ENCODE measurements around the gene ACTR10.
"Not testable (repeated sequence)": the region's sequence is repeated elsewhere in the genome, so short reads cannot be mapped to it uniquely, and the experiment has no call there.

Gene ACTR10

GRCh38 chr14:58215191-58215914 is 15.4 kb downstream of the ACTR10 start:
- DNase-seq (ENCODE audit: low read depth in 2 of 3, low spot score in 1 of 3) = no peak

GRCh38 chr14:58216544-58216943 is 16.6 kb downstream of the ACTR10 start:
- DNase-seq (ENCODE audit: low read depth in 2 of 3, low spot score in 1 of 3) = no peak

DNA sequence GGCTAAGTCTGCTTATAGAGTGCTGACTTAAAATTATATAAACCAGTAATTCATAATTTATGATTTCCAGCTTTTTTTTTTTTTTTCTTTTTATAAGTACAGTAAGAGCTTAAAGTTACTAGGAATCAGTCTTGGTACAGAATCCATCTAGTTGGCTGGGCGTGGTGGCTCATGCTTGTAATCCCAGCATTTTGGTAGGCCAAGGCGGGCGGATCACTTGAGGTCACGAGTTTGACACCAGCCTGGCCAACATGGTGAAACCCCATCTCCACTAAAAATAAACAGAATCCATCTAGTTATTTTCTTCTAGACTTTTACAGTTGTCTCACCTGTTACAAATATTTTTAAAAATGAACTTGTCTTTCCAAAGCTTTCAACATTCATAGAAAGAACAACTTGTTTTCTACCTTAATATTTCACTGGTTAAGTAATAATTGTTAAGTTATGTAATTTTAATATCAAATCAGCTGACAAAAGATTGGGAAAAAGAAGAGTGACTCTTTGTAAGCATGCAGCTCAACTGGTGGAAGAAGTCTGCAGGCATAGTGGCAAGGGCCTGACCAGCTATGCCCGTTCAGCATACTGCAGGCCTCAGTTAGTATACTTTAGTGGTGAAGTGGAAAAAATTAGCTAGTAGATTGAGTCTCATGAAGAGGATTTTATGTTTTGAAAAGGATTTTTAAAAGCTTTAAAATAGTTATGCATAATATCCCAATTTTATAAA is 27.3 kb downstream of the ACTR10 start:
- no peak for DNase-seq (ENCODE audit: low read depth in 2 of 3, low spot score in 1 of 3)

DNA sequence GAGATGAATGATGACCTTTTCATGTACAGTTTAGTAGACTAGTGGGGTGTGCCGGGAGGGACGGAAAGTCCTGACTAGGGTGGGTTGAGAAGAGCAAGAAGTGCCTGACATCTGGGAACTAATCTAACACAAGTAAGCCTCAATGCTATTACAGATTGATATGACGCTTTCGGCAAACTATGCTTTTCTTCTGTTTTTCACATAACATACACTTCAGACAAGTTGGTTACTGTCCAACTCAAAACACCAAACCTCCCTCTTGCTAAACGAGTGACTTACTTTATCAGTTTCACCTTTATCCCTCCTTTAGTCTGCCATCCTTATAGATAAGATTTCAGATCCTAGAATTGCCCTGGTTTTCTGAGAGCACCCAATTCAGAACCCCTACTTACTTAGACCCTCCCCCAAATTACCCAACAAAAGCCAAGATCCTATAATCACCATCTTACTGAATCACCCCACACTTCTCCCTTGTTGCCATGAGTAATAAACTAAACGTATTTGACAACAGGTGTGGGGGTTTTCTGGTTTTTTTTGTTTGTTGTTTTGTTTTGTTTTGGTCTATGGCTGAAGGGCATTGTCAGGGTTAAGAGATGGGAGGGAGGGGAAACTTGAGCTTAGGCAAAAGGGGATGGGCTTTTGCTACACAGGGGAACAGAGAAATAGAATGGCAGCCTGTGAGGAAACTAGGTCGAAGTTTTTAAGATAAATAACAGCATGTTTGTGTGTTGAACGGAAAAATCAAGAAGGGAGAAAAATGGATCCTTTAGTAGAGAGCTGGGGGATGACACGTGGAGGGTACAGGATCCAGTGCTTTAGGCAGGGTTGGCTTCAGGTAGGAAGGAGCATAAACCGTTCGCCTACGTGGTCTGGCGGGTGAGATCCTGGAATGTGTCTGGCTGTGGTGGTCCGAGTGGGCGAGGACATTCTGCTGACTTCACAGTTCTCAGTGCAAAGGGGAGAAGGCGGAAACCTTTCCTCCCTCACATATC is 38.6 kb downstream of the ACTR10 start:
- DNase-seq (ENCODE audit: low read depth in 2 of 3, low spot score in 1 of 3) = no peak

DNA sequence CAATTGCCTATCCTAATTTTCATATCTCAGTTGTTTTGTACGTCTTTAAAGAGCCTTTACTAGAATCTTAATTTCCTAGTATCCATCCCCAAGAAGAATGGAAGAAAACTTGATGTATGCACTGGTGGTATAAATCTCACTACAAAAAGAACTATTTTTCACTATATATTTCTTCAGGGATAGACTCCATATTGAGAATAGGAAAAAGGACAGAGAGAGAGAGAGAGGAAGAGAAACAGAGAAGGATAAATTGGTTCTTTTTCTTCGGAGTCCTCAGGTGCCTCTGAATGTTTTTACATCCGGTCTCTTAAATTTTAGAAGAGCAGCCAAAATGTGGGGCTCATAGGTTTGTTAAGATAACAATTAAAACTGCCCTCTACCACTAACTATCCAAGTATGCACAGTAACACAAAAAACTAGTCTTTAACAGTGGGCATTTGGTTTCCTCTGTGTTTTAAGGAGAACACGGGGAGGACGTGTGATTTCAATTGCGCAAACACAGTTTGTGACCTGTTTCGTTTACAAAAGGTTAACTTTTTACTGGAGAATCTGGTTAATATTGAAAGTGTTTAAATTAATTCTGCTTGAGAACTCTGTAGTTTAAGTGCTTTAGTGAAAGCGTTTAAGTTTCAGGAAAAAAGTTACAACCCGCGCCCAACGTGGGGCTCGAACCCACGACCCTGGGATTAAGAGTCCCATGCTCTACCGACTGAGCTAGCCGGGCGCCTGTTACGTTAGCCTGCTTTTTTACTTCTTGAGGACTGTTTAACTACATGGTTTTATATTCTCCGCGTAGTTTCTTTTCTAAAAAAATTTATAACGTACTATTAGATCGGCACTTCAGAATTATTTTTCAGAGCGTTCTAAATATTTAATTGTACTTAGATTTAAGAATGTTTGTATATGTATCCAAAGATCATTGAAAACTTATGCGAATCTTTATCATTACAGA is 39.6 kb downstream of the ACTR10 start:
- peak; percentile 62 to 89 (median 70) for DNase-seq (ENCODE audit: low read depth in 2 of 3, low spot score in 1 of 3)

DNA sequence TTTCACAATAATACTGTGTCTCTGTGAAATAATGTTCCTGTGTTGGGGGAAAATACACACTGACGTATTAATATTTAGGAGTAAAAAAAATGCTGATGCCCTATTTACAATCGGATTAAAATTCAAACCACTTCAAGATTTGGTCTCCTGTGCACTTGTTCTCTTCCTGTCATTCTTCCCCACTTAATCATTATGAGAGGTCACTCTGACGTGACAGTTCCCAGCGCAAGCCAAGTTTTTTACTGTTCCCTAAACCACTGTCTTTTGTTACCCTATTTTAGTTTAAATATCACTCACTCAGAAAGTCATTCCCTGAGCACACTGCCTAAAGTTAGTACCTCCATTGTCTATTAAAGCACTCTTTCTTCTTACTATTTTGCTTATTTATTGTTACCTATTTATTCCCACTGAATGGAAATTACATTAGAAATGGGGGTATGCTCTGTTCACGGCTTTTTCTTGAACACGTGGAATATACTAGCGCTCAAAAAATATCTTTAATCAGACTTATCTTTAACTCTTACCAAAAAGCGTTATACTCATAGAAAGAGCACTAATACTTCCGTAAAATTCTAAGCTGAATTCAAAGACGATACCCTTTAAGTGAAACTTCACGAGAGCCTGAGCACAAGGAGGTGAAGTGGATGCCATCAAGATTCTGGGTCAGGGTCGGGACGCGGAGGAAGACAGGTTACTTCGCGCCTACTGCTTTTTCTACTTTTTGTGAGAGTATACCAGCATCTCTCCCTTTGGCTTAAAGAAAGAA is 44.0 kb downstream of the ACTR10 start:
- no peak for DNase-seq (ENCODE audit: low read depth in 2 of 3, low spot score in 1 of 3)

DNA sequence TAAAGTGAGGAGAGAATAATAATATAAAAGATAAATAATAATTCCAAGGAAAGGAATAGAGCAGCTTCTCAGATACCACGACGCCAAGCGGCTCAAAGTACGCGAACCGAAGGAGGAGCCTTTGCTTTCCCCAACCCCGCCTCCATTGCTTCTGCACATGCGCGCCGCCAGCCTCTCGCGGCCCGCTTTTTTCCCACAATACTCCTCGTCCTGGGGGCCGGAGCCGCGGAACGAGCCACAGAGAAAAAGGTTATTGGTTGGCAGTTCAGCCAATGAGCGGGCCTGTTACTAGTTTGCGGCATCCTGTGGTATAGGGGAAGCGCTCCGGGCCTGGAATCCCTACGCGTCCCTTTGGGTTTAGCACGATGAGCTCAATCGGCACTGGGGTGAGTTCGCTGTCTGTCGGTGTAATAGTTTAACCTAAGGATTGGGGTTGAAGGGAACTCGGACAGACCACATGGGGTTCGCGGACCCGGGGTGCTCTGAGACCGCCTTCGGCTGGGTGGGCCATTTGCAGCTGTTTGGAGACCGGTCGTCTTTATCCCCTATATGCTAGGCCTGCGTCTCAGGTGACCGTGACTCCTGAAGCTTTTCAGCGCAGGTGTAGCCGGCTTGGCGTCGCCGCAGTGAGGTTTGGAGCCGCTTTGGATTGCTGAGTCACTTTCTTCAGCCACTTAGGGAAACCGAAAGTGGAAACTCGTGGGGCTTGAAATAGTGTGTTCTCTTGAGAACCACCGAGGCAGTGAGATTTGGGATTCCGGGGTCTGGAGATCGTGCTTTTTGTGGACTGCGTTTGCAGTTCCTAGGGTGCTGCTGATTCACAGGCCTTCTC is 44.8 kb downstream of the ACTR10 start, which contains the start of gene PSMA3:
Gene PSMA3, plus strand, starts transcription at position 288 of the 832 bp plus-strand sequence. Its CDS starts 78 bp downstream, at position 366.
- peak; percentile 93 to 97 (median 95) for DNase-seq (ENCODE audit: low read depth in 2 of 3, low spot score in 1 of 3)

- DNase-seq (ENCODE audit: low read depth in 2 of 3, low spot score in 1 of 3) = no peak
These were observed 45.6 kb downstream of the ACTR10 start for GRCh38 chr14:58245562-58245961.

- DNase-seq (ENCODE audit: low read depth in 2 of 3, low spot score in 1 of 3) = no peak
These were observed 49.7 kb downstream of the ACTR10 start for GRCh38 chr14:58249611-58250010.

GRCh38 chr14:58258156-58258555 is 58.2 kb downstream of the ACTR10 start:
- DNase-seq (ENCODE audit: low read depth in 2 of 3, low spot score in 1 of 3) = no peak

- not testable (repeated sequence) for DNase-seq (ENCODE audit: low read depth in 2 of 3, low spot score in 1 of 3)
These were observed 62.1 kb downstream of the ACTR10 start for GRCh38 chr14:58262005-58262404.

DNA sequence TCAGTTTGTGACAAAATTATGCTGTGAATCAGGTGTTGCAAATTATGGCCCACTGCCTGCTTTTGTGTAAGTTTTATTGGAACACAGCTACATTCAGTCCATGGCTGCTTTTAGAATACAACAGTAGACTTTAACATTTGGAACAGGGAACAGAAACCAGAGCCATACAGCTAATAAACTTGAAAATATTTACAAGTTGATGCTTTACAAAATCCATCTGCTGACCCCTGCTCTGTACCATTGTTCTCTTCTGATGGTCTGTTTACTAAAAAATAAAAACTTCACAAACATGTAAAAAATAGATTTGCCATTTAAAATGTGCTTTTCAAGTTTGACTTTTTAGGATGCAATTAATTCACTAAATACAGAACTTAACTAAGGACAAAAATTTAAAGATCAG is 65.5 kb downstream of the ACTR10 start:
- DNase-seq (ENCODE audit: low read depth in 2 of 3, low spot score in 1 of 3) = no peak

DNA sequence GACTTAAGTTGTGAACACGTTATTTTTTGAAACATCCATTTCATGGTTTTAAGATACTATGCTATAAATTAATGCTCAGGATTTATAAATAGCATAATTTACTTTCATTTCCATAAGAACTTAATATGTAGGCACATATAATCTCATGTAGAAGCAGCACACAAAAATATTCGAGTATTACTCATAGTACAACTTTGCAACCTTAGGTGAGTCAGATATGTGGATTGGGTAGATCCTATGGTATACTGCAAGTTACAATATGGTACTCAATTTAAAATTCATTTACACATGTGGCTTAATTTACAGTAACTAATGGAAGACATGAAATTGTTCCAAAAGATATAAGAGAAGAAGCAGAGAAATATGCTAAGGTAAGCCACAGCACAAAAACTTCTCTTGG is 70.7 kb downstream of the ACTR10 start:
- no peak for DNase-seq (ENCODE audit: low read depth in 2 of 3, low spot score in 1 of 3)

DNA sequence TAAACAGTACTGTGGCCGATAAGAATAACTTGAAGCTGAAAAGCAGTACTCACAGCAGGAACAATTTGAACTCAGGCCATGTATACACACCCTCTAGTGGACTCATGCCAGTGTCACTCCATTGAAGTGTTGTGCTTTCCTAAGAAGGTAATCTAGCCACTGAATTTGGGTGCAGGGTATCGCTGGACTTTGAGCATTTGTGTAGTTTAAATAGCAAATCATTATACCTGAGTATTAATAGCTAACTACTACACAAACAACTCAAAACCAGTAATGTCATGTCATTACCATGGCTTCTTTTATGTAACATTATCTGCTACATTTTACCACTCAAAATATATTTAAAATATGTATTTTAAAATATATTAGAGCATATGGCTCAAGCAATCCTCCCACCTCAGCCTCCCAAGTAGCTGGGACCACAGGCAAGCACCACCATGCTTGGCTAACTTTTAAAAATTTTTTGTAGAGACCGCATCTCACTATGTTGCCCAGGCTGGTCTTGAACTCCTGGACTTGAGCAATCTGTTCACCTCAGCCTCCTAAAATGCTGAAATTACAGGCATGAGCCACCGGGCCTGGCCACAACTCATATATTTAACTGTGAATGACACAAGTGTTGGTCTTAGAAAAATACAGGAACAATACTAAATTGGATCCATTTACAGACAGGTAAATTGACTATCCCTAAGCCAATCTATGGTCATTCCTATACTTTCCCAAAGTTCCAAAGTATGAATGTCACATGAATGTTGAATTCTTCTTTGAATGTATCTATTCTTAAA is 72.8 kb downstream of the ACTR10 start:
- DNase-seq (ENCODE audit: low read depth in 2 of 3, low spot score in 1 of 3) = no peak

DNA sequence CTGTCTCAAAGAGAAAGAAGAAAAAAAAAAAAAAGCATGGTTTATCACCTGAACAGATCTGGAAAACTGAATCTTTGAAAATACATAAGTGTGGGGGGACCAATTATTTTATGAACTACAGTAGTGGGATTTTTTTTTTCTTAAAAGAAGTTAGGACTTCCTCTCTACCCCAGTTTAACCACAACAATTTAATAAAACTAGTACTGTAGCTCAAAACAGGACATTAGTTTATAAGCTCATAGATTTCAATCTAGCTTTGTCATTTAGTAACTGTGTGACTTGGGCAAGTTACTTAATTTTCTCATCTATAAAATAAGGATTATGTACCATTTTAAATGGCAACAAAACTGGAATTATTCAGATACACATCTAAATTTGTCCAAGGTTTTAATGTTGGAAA is 74.9 kb downstream of the ACTR10 start:
- no peak for DNase-seq (ENCODE audit: low read depth in 2 of 3, low spot score in 1 of 3)

DNA sequence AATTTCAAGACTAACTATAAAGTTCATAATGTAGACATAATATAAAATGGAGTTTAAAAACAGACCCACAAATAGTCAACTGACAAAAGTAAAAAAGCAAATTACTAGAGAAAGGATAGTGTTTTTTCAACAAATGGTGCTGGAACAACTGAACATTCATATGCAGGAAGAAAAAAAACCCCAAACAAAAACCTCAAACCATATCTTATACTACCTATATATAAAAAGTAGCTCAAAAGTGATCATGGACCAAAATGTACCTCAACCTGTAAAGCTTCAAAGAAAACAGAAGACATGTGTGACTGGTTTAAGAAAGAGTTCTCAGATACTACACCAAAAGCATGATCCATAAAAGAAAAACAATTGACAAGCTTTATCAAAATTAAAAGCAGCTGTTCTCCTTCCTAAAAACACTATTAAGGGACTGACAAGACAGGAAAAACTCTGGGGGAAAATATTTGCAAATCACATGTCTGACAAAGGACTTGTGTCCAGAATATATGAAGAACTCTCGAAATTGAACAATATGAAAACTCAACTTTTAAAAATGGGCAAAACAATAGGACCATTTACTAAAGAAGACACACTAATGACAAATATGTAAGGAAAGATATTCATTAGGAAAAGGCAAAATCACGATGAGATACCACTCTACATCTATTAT is 75.7 kb downstream of the ACTR10 start:
- DNase-seq (ENCODE audit: low read depth in 2 of 3, low spot score in 1 of 3) = no peak

DNA sequence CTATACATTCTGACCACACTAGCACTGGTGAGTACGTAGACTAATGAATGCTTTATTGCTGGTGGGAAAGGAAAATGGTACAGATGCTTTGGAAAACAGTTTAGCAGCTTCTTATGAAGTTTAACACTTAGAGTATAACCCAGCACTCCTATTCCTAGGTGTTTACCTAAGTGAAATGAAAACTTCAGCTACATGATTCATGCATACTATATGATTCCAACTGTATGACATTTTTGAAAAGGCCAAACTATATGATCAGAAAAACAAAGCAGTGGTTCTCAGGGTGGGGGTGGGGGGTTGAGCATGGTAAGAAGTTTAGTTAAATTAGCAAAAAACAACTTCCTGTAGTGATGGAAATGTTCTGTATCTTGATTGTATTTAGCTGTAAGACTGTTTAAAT is 76.3 kb downstream of the ACTR10 start:
- DNase-seq (ENCODE audit: low read depth in 2 of 3, low spot score in 1 of 3) = no peak

Data from stimulated activated CD4-positive, alpha-beta T cell treated with anti-CD3 and anti-CD28 coated beads, Interleukin-12 subunit alpha, Interleukin-12 subunit beta, amount 100 ng/mL, for 48 hours (primary cell).